HepG2 (cell line): ENCODE measurements around the gene INPP4B.

ENCODE experiments used
- ATF3 ChIP-seq: sonication (generic); formaldehyde crosslinking; IDR thresholded peaks from 2 replicates; pipeline ENCODE4 v1.4.0; 2020; ENCODE audit warnings: missing genetic modification reagents
- CREM ChIP-seq, 2 experiments: sonication (generic) in 1 of 2; formaldehyde crosslinking in 1 of 2; IDR thresholded peaks; 2 replicates each; pipeline versions ENCODE4 v1.4.0 to v1.6.1; 2016 to 2020; ENCODE audit warnings: antibody characterized with exemption in 1 of 2, mild to moderate bottlenecking in 1 of 2, missing genetic modification reagents in 1 of 2
- CTCF ChIP-seq: sonication (generic); formaldehyde crosslinking; IDR thresholded peaks from 2 replicates; pipeline ENCODE4 v1.5.0; 2020; ENCODE audit warnings: mild to moderate bottlenecking, missing genetic modification reagents, moderate library complexity
- DR1 ChIP-seq: sonication (generic); formaldehyde crosslinking; IDR thresholded peaks from 2 replicates; pipeline ENCODE4 v1.8.0; 2021; ENCODE audit warnings: mild to moderate bottlenecking, missing genetic modification reagents, inconsistent platforms
- ISX ChIP-seq: sonication (generic); formaldehyde crosslinking; conservative IDR thresholded peaks from 2 replicates; pipeline ENCODE4 v1.5.0; 2020; ENCODE audit warnings: missing genetic modification reagents
- KDM5A ChIP-seq: fragments of 200-600 bp; sonication (generic); IDR thresholded peaks from 2 replicates; pipeline ENCODE4 v1.7.0; 2018; ENCODE audit warnings: antibody characterized with exemption, mild to moderate bottlenecking, low read length, borderline replicate concordance
- PCBP1 ChIP-seq: fragments of 200-400 bp; formaldehyde crosslinking; IDR thresholded peaks from 2 replicates; pipeline ENCODE4 v1.6.1; 2017; ENCODE audit warnings: mild to moderate bottlenecking, low read depth, low read length, borderline replicate concordance
- POLR2AphosphoS2 ChIP-seq: IDR thresholded peaks from 2 replicates; pipeline ENCODE4 v1.6.1; 2011; ENCODE audit warnings: low read depth, low read length, improper control_type of control experiment
- POLR2AphosphoS5 ChIP-seq: IDR thresholded peaks from 2 replicates; pipeline ENCODE4 v1.6.1; 2012; ENCODE audit warnings: low read depth, low read length
- RFX5 ChIP-seq: IDR thresholded peaks from 2 replicates; pipeline ENCODE4 v1.6.1; 2011; ENCODE audit warnings: low read depth, low read length, improper control_type of control experiment
- SNAPC2 ChIP-seq: sonication (generic); formaldehyde crosslinking; IDR thresholded peaks from 2 replicates; pipeline ENCODE4 v1.8.1; 2022; ENCODE audit warnings: mild to moderate bottlenecking, missing genetic modification reagents
- ZFY ChIP-seq: sonication (generic); formaldehyde crosslinking; IDR thresholded peaks from 2 replicates; pipeline ENCODE4 v1.4.0; 2020; ENCODE audit warnings: missing genetic modification reagents

- TF ChIP-seq ZFY (CRISPR knock-in tag): no peak
- TF ChIP-seq CTCF (CRISPR knock-in tag): no peak
- TF ChIP-seq ATF3: no peak
- no peak for TF ChIP-seq PCBP1
- TF ChIP-seq CREM (IDR thresholded peaks at IDR 0.05): no peak
- no peak for TF ChIP-seq CREM (CRISPR knock-in tag; IDR thresholded peaks at IDR 0.05)
- no peak for TF ChIP-seq KDM5A
- no peak for TF ChIP-seq DR1 (CRISPR knock-in tag)
- TF ChIP-seq RFX5: no peak
- no peak for TF ChIP-seq SNAPC2 (CRISPR knock-in tag)
- TF ChIP-seq POLR2AphosphoS5: no peak
- TF ChIP-seq ISX (CRISPR knock-in tag): no peak
- TF ChIP-seq POLR2AphosphoS2: no peak
Observed at GRCh38 chr4:142713282-142714030, 132.6 kb downstream of the INPP4B start.
